HG02642 (cell line): Measurements from ENCODE around the gene ZBTB7B.

Source experiments
- ATAC-seq: cut with Tn5 transposase; IDR thresholded peaks from one replicate; pipeline ENCODE4 v1.9.1; 2021; ENCODE audit warnings: mild to moderate bottlenecking; ENCODE audit not compliant: unreplicated experiment, poor library complexity

The ZBTB7B gene

GRCh38 chr1:155001675-155002463 is 733 bp upstream of the ZBTB7B start:
- ATAC-seq = peak; percentile 55

DNA sequence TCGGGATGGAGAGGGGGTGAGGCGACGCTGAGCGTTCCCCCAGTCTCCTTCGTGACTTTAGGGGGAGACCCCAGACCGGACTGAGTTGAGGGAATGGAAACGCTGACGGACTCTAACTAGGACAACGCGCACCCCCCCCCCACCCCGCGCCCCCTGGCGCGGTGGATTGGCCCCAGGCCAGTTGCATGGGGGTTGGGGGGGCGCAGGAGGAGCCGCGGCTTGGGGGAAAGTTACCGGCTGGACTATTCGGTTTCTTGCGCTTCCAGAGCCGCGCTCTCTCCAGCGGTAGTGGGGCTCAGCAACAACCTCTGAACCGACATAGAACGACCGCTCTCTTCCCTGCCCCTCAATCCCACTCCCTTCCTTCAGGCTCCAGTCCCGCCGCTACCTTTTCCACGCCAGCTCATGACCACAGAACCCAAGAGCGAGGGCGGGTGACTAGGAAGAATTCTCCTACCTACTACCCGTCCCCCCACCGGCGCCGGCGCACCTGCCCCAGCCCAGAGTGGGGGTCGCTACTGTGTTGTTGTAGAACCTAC is 694 bp downstream of the ZBTB7B start:
- no peak for ATAC-seq

DNA sequence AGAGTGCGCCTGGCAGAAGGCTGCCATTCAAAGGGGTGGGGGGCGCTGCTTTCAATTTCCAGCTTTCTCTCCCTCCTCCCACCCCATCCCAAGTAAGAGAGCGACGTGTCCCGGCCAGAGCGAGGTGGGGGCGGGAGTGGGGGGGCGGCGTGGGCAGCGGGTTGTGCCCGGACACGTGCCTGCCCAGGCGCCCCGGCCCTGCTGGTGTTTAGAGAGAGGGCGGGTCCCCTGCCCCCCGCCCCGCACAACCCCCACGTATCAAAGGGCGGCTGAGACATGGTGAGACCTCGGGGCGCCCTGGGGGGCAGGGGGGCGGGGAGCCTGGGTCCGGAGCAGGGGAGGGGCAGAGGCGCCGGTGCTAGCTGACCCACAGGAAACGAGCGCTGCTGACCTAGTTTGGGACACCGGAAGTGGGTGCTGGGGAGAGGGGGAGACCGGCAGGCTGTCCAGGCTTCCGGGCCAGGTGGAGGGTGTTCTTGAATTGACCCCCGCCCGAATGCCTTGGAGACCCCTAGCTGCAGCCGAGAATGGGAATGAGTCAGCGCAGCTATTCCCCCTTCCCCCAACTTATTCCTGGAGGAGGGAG is 1.3 kb downstream of the ZBTB7B start:
- ATAC-seq = no peak

DNA sequence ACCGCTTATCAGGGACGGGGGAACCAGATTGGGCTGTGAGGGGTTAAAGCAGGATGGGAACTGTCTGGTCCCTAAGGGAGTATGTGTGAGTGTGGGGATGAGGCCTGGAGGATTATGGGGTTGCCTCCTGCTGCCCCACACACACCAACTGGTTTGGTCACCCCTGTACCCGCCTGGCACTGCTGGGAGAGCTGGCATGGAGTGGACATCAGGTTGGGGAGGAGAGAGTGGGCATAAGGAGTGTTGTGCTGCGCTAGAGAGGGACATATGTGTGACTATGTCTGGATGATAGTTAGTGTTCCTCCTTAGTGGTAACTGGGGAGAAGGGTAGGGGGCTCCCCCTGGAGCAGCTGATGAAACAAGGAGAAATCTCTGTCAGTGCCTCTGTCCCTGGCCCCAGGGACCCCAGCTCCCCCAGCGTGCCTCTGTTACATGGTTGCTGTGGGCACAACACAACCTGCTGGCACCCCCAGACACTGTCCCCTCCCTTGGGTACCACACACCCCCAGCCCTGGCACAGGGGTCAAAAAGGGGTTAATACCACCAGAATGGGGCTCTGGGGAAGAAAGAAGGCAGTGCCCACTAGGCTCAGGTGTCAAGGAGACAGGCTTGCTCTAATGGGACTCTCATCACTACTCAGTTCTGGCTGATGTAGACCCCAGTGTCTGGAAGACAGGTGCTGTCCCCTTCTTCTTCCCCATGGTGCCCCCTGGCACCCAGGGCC is 1.9 kb downstream of the ZBTB7B start:
- no peak for ATAC-seq

- no peak for ATAC-seq
Observed at GRCh38 chr1:155005076-155006011, 2.7 kb downstream of the ZBTB7B start.

- ATAC-seq = no peak
Observed at GRCh38 chr1:155006601-155007101, 4.0 kb downstream of the ZBTB7B start.

DNA sequence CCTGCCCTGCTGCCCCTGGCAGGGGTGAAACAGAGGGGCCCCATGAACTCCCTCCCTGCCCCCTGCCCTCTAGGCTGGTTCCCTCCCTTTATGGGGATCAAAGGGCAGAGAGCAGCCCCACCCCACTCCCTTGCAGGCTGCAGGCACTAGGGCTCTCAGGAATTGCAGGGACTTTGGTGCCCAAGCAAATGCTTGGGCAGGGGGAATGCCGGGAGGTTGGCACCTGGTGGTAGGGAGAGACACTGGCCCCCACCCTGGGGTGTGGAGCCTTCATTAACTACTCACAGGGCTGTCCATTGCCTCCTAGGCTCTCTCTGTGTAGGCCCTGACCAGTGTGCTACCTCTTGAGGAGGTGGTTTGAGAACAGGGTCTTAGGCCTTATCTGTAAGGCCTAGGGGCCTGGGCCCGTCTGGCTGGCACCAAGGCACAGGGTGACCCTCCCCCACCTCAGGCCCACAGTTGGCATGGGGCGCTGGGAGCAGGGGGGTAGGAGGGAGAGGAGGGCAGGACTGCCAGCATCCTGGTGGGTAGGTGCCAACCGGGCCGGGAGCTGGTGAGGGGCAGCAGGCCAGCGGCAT is 4.7 kb downstream of the ZBTB7B start:
- ATAC-seq = no peak

- ATAC-seq = no peak
Observed at GRCh38 chr1:155008015-155008941, 5.7 kb downstream of the ZBTB7B start.

DNA sequence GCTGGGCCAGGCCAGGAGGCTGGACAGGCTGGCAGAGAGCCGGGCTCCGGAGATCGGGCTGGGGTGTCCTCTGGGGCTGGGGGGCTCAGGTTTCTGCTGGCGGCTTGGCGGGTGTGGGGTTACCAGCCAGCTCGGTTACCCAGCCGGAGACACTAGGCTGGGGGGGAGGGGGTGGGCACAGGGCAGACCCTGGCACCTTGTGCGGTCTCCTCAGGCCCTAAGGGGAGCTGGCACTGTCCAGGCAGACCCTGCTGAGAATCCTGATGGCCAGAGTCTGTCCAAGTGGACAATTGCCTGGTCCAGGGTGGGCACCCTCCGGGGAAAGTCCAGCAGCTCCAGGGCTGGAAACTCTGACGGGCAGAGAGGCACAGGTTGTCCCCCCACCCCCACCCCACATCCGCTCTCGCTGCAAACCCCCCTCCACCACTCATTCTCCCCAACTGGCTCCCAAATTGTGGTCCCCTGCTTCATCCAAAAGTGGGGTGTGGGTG is 6.7 kb downstream of the ZBTB7B start:
- no peak for ATAC-seq

- ATAC-seq = no peak
Observed at GRCh38 chr1:155009742-155010141, 7.1 kb downstream of the ZBTB7B start.

DNA sequence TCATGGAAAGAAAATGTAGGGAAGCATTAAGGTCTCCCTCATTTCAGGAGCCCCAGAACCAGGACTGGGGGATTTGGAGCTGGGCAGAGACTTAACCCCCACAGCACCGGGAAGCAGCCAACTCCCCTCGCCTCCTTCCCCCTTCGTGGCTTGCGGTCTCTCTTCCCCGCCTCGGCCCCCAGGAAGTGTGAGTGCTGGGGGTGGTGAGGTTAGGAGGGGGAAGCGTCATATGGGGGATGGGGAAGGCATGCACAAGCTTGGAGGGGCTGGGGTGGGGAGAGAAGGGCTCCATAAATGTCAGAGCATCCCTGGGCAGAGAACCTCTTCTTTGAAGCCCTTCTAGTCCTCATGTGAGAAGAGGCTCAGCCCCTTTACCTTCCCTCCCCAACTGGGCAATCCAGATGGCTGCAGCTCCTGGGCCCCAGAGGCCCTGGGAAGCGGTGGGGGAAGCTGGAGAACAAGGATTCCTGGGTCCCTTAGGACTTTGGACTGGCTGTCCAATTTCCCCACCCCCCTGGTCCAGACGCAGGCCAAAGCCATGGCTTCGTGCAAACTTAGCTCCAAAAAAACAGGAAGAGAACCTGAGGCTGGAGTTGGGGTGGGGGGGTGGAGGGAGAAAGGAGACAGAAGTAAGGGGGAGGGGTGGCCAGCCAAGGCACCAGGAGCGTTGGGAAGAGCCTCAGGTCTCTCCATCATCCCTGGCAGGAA is 7.8 kb downstream of the ZBTB7B start:
- ATAC-seq = no peak

GRCh38 chr1:155011004-155011416 is 8.4 kb downstream of the ZBTB7B start:
- ATAC-seq = no peak

GRCh38 chr1:155011437-155012025 is 8.9 kb downstream of the ZBTB7B start:
- no peak for ATAC-seq

GRCh38 chr1:155012026-155012546 is 9.5 kb downstream of the ZBTB7B start:
- no peak for ATAC-seq

GRCh38 chr1:155012776-155013602 is 10.4 kb downstream of the ZBTB7B start:
- no peak for ATAC-seq

- no peak for ATAC-seq
Observed at GRCh38 chr1:155013632-155014031, 11.0 kb downstream of the ZBTB7B start.
